Measurements from ENCODE around the gene UBIAD1.

DNA sequence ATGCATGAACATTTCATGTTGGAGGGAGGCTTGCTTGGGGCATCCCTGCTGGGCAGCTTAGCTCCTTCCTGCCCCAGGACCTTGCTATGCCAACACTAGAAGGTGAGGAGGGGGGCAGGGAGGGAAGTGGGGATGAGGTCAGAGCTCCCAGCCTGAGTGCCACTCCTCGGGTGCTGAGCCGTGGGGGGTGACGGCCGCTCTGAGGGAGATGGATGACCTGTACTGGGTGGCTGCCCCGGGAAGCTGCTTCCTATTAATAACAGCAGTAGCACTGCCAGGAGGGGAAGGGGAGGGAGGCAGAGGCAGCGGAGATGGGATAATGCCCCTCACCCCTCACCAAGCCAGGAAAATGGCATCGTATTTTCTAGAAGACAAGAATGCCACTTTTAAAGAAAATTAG lies 60.6 kb downstream of the UBIAD1 start:
- TF ChIP-seq, protein P1, sequence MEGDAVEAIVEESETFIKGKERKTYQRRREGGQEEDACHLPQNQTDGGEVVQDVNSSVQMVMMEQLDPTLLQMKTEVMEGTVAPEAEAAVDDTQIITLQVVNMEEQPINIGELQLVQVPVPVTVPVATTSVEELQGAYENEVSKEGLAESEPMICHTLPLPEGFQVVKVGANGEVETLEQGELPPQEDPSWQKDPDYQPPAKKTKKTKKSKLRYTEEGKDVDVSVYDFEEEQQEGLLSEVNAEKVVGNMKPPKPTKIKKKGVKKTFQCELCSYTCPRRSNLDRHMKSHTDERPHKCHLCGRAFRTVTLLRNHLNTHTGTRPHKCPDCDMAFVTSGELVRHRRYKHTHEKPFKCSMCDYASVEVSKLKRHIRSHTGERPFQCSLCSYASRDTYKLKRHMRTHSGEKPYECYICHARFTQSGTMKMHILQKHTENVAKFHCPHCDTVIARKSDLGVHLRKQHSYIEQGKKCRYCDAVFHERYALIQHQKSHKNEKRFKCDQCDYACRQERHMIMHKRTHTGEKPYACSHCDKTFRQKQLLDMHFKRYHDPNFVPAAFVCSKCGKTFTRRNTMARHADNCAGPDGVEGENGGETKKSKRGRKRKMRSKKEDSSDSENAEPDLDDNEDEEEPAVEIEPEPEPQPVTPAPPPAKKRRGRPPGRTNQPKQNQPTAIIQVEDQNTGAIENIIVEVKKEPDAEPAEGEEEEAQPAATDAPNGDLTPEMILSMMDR (conservative IDR thresholded peaks at IDR 0.05) = no peak
- TF ChIP-seq ZFX (IDR thresholded peaks at IDR 0.05) = no peak

Data from C4-2B (cell line).